A673 (cell line): ENCODE results near the gene CASKIN2.

Source experiments
- CTCF ChIP-seq: fragments of 300-800, 200-600 bp; sonication (generic); conservative IDR thresholded peaks from 2 replicates; pipeline ENCODE4 v1.5.1; 2017; ENCODE audit warnings: low read depth, mild to moderate bottlenecking, antibody characterized with exemption, low read length, moderate library complexity, mixed read lengths
- EZH2 ChIP-seq: fragments of 200-600 bp; sonication (generic); IDR thresholded peaks from 2 replicates; pipeline ENCODE4 v1.6.1; 2017; ENCODE audit warnings: borderline replicate concordance, low read depth, mild to moderate bottlenecking, mixed read lengths, antibody characterized with exemption, low read length; ENCODE audit not compliant: poor library complexity, severe bottlenecking

DNA sequence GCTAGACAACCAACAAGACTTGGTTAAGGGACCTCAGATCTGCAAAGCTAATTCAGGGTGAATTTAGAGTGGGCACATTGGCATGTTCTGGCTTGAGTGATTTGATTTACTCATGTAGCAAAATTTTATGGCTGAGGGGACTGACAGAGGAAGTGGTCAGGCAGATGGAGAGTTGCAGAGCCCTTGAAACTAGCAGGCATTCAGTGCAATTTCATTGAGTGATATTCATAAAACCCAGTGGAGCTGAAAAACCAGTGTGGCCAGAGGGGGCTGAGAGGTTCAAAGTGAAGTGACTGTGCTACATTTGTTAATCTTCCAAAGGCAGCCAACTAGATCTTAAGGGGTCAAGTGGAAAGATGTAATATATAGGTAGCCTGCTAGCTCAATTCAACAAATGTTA is 61.1 kb downstream of the CASKIN2 start:
- TF ChIP-seq CTCF (no peak), EZH2 (no peak)
